Testis (tissue), 2 donors: Measurements from ENCODE around the gene GAGE10.

Experiments used
- POLR2A ChIP-seq: fragments of 450-650 bp; IDR thresholded peaks from one replicate; pipeline ENCODE4 v1.6.1; 2017; ENCODE audit warnings: antibody characterized with exemption, mild to moderate bottlenecking, moderate library complexity
- TF ChIP-seq, protein P1 (sequence below), 3 experiments: fragments of 450-650 bp in 2 of 3; fragments of 200-600 bp in 1 of 3; sonication (generic) in 1 of 3; IDR thresholded peaks; one replicate each; pipeline ENCODE4 v1.5.1; 2016 to 2019; ENCODE audit warnings: antibody characterized with exemption in 3 of 3, mild to moderate bottlenecking in 2 of 3, moderate library complexity in 1 of 3

DNA sequence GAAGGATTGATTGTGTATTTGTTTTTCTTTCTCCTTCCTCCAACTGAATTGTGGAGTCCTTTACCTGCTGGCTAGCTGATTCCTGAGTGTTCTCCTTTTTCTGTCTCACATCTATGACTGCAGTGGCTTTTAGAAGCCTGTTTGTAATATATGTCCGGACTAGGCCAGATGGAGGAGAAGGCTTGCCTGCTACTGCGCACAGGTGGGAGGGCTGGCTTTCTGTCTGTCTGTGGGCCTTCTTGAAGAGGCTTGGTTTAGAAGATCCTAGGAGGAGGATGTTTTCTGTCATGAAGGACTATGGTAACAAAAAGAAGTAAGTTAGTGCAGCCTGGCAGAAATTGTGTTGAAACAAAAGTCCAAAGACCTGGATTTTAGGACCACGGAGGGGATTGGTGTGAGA, 25.4 kb upstream of the GAGE10 start:
- TF ChIP-seq POLR2A: no peak
- TF ChIP-seq, protein P1, sequence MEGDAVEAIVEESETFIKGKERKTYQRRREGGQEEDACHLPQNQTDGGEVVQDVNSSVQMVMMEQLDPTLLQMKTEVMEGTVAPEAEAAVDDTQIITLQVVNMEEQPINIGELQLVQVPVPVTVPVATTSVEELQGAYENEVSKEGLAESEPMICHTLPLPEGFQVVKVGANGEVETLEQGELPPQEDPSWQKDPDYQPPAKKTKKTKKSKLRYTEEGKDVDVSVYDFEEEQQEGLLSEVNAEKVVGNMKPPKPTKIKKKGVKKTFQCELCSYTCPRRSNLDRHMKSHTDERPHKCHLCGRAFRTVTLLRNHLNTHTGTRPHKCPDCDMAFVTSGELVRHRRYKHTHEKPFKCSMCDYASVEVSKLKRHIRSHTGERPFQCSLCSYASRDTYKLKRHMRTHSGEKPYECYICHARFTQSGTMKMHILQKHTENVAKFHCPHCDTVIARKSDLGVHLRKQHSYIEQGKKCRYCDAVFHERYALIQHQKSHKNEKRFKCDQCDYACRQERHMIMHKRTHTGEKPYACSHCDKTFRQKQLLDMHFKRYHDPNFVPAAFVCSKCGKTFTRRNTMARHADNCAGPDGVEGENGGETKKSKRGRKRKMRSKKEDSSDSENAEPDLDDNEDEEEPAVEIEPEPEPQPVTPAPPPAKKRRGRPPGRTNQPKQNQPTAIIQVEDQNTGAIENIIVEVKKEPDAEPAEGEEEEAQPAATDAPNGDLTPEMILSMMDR (IDR thresholded peaks at IDR 0.05): no peak
